RKO (cell line): Measurements from ENCODE around the gene PRICKLE3.
"Not testable (repeated sequence)": the region's sequence is repeated elsewhere in the genome, so short reads cannot be mapped to it uniquely, and the experiment has no call there.

ENCODE experiments used
- DNase-seq: peaks from one replicate; pipeline ENCODE4 v3.0.0-alpha.2; 2016; ENCODE audit warnings: low spot score

PRICKLE3 gene

DNA sequence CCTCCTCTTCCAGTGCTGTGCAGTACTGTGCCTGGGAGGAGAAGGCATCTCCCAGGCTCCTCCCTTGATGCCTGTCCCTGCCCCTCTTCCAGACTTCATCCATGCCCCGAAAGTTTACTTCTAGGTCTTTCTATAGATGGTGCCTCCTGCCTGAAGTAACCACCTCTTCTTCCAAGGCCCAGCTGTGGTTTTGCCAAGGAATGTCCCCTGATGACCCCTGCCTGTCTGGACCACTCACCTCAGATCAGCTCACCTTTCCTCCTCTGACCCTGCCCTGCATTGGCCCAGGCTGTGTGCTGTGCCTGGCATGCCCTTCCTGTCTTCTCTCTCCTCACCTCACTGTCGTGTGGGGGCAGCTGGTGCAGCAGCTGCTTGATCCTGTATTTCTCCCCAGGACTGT is 6.8 kb downstream of the PRICKLE3 start:
- DNase-seq, result no peak

DNA sequence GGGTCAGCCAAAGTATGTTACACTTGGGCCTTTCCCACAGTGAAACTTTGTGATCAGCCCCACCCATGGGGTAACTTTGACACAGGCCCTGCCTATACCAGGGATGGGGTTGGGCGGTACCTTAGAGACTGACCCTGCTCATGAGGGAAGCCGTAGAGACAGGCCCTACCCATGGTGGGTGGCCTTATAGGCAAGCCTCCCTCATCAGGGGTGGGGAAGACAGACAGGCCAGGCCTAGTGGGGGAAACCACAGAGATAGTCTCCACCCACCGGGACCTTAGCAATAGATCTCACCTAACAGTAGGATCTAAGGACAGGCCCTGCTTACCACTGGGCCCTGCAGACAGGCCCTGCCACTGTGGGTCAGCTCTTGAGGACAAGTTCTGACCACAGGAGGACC is 7.6 kb downstream of the PRICKLE3 start:
- no peak for DNase-seq

DNA sequence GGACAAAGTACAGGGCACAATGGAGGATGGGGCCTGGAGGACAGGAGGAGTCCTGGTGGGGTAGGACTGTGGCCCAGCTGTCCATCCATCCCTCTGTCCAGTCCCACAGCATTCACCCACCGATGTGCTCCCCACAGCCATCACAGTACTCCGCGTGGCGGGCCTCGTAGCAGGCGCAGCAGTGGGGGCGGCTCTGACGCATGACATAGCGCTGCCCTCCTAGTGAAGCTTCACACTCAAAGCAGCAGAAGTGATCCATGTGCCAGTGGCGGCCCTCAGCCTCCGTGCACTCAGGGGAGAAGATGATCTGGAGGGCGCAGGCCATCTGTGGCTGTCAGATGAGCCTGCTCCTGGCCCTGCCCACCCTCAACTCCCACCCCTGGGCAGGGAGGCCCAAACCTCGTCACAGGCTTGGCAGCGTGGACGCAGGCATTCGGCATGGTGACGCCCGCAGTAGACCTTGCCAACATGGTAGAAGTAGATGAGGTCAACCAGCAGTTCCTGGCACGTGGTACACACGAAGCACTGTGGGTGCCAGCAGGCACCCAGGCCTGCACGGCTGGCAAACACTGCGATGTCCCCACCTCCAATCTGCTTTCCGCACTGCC is 8.2 kb downstream of the PRICKLE3 start:
- DNase-seq, result no peak

DNA sequence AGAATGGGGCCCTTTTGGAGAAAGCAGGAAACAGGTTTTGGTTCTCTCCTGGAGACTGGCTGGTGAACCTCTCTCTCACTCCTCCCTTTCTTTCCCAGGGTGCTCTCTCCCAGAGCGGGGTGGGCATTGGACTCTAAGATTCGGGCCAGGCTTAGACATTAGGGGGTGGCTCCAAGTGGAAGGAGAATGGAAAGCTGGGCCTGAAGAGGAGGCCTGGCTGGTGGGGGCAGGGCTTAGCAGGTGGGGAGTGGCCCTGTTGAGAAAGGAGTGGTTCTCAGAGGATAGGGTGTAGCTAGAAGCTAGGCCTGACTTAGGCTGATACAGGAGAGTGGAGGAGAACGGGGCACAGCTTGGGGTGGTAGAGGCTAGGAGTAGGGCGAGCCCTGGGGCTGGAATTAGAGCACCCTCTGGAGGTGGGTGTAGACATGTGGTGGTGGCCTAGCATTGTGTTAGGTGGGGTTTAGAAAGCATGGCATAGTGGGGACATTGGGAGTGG is 8.8 kb downstream of the PRICKLE3 start:
- no peak for DNase-seq

DNA sequence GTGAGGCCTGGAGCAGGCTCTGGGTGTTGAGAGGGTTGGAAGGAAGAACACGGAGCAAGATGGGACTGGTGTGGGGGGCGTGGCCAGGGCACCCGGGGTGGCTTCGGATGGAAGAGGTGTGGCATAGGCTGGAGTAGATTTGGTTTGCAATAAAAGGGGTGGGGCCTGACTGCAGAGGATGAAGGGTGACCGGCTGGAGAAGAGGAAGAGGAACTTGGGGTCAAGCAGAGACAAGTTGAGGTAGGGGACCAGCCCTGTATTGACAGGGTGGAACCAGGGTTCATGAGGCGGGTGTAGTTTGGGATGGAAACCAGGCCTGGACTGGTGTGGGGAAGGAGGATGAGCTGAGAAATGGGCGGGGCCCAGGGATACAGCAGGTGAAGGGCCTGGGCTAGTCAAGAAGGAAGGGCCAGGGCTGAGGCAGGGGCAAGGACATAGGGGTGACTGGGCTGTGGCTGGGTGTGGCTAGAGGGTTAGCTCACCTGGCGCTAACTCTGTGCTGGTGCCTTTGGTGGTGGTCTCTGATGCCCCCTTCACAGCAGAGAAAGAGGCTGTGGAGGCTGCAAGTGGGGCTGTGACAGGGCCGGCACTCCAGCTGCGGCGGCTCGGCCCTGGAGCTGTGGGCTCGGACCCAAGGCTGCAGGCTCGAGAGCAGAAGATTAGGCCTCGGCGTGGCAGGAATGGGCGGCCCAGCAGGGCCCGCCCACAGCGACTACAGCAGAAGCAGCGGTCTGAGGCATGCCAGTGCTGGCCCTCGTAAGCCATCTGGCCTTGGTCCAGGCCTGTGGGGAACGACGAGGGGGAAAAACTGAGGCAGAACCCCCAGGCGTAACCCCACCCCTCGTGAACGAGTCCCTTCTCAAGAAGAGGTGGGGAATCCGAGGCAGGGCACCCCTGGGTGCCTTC is 9.5 kb downstream of the PRICKLE3 start:
- DNase-seq, result no peak

DNA sequence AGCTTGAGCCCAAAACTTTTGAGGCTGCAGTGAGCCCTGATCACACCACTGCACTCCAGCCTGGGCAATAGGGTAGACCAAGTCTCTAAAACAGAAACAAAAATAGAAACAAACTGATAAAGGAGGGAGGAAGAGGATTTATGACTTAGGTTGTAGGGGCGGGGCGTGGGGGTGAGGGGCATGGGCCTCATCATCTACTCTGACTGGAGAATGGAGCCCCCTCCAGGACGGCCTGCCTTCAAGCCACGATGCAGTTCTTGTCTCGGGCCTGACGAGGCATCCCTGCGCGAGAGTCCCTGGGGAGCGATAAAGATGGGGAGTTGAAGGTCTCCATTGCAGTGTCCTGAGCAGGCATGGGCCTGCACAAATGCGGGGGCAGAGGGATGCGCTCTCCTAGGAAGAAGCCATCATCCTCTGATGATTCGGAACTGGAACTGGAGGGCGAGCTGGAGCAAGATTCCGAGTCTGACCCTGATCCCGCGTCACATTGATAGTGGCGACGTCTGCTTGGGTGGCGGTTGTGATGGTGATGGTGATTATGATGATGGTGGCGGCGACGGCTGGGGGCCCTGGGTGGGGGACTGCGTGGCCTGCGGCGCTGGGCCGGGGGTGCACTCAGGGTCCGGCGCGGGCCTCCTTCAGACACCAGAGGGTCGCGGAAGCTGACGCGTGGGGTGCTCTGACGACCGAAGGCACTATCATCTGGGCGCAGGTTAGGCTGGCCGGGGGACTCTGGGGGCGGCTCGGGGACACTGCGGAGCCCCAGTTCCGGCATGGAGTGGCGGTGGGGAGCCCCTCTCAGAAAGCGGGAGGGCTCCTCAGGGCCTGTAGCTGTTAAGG is 10.5 kb downstream of the PRICKLE3 start:
- DNase-seq, result no peak

DNA sequence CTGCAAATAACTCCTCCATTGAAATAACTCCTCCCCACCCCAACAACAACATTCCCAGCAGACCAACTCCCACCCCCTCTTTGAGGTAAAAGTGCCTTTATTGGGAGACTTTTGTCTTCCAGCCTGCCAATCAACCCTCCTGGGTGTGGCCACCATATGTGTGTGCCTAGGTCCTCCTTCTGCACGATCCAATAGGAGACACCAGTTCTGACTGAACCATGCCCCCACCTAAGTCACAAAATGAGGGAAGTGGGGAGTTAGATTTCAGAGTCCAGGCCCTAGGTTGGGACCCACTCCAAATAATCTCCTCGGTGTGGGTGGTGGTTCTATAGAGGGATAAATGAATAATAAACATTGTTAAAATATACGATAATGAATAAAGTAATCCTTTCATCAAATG is 11.4 kb downstream of the PRICKLE3 start:
- no peak for DNase-seq

DNA sequence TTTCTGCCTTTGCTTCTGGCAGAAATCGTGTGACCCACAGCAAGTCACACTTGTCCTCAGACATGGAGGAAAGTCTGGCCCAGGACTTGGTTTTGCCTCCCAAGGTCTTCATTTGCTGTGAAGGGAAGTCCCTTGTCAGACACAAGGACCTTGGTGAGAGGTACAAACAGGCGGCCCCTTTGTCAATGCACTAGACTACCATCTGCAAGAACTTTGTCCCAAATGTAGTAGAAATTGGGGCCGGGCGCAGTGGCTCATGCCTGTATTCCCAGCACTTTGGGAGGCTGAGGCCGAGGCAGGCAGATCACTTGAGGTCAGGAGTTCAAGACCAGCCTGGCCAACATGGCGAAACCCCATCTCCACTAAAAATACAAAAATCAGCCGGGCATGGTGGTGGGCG is 12.6 kb downstream of the PRICKLE3 start:
- not testable (repeated sequence) for DNase-seq

DNA sequence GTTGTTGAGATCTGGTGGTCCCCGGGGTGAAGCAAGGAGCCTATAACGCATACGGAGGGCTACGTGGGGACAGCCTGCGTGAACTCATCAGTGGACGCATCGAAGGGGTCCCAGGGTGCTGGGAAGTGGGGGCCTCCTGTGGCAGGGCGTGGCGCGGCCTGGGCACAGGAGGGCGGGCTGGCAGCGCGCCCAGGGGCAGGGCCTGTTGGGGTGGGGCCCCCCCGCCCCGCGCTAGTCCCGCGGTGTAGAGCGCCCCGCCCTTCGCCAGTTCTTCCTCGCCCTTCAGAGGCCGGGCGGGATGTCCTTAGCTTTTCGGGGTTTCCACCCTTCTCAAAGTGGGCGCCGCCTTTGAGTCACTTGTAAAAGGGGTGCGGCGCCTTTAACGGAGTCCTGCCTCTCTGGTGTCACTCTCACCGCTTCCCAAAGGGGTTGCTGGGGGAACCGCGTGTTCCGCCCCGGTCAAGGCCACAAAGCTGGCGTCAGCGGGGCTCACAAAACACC is 13.8 kb downstream of the PRICKLE3 start:
- DNase-seq, result peak; percentile 91

DNA sequence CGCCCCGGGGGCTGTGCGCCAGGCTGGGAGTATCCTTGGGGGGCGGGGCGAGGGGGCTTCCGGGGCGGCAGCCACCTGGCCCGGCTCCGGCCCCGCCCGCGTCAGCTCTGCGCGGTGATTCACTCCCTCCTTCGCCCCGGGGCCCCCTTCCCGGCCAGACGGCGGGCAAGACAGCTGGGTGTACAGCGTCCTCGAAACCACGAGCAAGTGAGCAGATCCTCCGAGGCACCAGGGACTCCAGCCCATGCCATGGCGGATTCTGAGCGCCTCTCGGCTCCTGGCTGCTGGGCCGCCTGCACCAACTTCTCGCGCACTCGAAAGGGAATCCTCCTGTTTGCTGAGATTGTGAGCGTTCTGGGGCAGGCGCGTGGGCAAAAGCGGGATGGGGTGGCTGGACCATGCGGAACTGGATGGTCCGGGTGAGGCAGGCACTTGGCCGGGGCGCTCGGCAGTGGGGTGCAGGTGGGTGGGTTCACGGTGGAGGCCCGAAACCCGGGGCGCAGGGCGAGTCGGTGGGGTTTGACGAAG is 14.4 kb downstream of the PRICKLE3 start, which contains the start of gene PLP2:
PLP2 (plus strand) TSS at position 147 of the 528 bp plus-strand sequence; CDS start at position 250, 103 bp downstream.
- DNase-seq, result peak; percentile 77

DNA sequence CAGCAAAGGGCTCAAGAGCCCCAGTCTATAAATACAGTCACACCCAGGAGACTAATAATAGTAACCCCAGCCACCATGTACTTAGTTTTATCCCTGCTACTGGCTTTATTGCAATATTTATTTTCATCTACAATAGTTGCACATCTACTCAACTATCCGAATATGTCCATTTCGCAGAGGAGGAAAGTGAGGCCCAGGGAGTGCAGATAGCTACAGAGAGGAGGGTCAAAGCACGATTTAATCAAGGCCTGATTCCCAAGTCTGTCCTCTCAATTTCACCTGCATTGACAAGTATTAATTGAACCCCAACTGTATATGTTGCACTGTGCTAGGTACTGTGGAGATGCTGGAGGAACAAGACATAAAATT is 18.4 kb downstream of the PRICKLE3 start:
- DNase-seq, result no peak

DNA sequence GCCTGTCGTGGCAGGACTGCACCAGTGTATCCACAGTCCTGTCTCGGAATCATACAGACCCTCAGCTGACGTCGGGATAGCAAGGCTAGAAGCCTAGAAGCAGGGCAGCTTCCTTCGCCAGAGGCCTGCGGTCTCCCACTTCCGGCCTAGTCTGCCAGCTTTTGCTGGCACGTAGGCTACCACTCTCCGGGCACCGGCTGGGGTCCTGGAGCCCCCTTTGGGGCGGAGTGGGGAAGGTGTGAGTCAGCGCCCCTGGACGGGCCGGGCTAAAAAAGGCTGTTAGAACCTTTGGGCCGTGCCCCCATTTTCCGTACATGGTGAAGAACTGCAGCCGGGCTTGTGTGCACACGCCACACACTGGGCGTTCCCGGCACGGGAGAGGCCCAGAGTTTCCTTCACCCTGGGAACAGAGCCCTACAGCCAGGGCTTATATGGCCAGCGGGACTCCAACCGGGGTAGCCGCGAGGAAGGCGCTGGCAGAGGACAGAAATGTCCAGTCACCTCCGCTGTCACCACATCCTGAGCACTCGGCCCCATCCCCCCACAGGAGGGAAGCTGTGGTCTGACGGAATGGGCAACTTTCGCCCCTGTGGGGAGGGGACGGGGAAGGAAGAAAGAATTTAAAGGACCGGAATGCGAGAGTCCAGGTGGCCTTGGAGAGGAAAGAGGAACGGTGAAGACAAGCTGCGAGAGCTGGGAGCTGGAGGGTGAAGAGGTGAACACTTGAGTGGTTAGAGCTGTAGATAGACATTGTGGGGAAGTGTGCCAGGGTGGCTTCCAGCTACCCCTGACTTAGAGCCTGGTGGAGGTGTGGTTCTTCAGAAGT is 19.0 kb downstream of the PRICKLE3 start:
- peak; percentile 86 for DNase-seq

DNA sequence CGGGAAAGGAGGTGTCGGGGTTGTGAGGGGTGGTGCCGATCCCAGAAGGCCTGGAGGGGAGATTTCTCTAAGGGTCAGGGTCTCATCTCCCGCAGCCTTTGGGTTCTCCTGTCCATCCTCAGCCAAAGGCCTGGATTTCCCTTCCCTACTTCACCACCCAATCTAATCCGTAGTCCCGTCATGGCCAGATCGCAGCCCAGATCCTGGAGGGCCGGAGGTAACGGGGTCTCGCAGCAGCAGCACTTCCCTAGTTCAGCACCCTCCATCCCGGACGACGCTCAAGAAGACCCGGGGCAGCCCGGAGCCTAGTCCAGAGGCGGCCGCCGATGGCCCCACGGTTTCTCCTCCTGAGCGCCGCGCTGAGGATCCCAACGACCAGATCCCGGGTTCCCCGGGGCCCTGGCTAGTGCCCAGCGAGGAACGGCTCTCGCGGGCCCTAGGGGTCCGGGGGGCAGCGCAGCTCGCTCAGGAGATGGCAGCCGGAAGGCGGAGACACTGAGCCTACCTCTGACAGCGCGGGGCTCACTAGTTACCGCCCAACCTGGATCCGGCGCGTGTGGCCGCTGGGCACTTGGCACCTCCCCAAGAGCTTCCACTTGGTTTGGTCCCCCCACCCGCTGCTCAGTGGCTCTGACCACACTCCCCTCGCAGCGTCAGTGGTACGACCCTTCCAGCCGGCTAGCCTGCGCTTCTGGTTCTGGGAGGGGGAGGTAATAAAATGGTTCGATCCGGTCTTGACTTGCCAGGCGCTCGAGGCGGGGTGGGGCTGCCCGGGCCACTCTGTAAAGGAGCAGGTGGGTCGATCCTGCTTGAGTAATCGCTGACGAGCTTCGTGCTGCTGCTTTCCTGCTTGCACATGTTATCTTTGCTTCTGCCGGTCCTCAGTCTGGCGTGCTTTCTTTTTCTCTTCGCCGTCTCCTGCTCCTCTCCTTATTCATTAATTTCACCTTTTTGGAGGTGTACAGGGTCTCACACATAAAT is 20.0 kb downstream of the PRICKLE3 start:
- peak; percentile 94 for DNase-seq

DNA sequence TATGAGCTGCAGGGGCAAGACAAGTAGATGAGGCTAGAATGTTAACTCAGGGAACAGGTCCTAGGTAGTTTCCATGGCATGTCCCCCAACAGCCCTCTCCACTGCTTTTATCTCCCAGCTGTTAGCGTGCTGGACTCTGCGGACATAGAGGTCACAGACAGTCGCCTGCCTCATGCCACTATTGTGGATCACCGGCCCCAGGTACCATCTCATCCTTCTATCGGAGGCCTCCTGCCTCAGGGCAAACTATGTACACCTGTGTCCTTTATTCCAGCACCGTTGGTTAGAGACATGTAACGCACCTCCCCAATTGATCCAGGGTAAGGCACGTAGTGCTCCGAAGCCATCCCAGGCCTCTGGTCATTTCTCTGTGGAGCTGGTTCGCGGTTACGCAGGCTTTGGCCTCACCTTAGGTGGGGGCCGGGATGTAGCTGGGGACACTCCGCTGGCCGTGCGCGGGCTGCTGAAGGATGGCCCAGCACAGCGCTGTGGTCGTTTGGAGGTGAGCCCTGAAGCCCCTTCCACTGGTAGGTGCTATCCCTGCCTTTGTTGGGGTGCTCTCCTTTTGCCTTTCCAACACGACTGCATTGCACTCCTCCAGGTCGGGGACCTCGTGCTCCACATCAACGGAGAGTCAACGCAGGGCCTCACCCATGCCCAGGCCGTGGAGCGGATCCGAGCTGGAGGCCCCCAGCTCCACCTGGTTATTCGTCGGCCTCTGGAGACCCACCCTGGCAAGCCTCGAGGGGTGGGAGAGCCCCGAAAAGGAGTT is 21.4 kb downstream of the PRICKLE3 start:
- no peak for DNase-seq

DNA sequence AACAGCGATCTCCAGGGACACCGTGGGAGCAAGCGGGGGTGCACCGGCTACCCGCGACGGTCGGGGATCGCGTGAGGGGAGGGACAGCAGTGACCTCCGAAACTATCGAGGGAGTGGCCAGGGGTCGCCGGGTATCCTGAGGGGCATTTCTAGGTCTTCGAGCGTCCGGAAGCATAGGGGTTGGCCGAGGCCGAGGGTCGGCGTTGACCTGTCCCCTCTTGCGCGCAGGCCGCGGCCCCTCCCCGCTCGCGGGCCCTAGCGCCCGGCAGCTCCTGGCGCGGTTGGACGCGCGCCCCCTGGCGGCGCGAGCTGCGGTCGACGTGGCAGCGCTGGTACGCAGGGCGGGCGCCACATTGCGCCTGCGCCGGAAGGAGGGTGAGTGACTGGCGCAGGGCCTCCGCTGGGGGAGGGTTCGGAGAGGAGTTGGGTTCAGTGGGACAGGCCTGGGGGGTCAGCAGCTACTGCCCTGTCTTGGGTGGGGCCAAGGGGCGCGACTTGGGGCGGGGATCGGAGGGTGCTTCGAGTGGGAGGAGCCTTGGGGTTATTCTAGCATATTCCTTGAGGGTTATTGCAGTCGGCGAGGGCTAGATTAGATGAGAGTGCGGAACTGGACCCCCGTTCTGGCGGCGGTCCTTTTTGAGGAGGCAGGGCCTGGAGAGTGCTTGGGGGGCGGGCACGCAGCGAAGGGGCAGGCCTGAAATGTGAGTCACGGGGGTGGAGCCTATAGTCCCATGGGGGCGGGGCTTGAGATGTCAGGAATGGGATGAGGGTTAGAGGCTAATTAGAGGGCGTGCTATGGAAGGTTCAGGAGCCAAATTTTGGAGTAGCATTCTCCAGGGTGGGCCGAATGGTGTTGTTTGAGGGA is 22.4 kb downstream of the PRICKLE3 start:
- DNase-seq, result peak; percentile 86

DNA sequence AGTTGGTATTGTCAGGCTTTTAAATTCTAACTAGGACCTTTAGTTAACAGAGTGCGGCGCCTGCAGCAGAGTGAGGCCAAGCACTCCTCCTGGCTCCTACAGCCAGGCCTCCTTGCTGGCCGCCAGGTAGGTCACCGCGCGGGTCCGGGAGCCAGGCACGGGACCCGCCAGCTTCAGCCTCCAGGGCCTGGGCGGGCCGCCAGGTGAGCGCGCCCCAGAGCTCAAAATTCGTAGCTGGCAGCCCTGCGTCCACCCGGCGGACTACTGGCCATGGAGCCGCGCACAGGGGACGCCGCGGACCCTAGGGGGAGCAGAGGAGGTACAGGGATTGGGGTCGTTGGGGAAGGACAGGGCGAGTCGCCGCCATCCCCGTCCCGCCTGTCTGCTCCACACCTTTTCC is 23.6 kb downstream of the PRICKLE3 start, which contains the start of gene MAGIX:
MAGIX (plus strand) TSS at position 139 of the 400 bp plus-strand sequence; CDS start at position 271, 132 bp downstream.
- DNase-seq, result no peak

DNA sequence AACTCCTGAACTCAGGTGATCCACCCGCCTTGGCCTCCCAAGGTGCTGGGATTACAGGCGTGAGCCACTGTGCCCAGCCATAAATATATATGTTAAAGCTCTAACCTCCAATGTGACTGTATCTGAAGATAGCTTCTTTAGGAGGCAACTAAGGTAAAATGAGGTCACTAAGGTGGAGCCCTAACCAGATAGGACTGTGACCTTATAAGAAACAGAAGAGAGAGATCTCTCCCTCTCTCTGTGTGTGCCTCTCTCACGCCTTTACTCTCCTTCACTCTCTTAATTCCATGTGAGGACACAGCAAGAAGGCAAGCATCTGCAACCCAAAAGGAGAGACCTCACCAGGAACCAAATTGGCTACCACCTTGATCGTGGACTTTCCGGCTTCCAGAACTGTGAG is 24.5 kb downstream of the PRICKLE3 start:
- DNase-seq, result no peak

DNA sequence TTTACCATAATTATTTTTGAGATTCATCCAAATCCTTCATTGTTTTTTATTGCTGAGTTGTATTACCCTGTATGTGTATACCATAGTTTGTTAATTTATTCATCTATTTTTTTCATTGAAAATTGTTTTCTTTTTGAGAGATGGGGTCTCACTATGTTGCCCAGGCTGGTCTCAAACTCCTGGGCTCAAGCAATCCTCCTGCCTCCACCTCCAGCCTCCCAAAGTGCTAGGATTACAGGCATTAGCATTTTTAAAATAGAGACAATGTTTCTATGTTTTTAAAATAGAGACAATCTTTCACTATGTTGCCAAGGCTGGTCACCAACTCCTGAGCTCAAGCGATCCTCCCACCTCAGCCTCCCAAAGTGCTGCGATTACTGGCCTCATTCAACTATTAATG is 25.3 kb downstream of the PRICKLE3 start:
- DNase-seq, result no peak
